Measurements from ENCODE around the gene GDPD4.

- no peak for TF ChIP-seq POLR2AphosphoS5 (IDR thresholded peaks at IDR 0.05)
- no peak for TF ChIP-seq POLR2A (IDR thresholded peaks at IDR 0.05)
- TF ChIP-seq CTCF (IDR thresholded peaks at IDR 0.05), result no peak
Observed at GRCh38 chr11:77191429-77191822, 110.1 kb downstream of the GDPD4 start.

Data from stomach (tissue), 4 donors.